Iris pigment epithelial cell (primary cell): ENCODE data around the gene HAS3.
A peak's percentile ranks its signal among the peaks of the same experiment; 100 is the strongest.
"Not testable (repeated sequence)": the region's sequence is repeated elsewhere in the genome, so short reads cannot be mapped to it uniquely, and the experiment has no call there.

ENCODE experiments used
- DNase-seq: peaks from one replicate; pipeline ENCODE4 v3.0.0-alpha.2; 2011; ENCODE audit warnings: low read depth

Gene HAS3

GRCh38 chr16:69105501-69106361 lies at the start of gene HAS3:
TSS of gene HAS3 (plus strand) at chr16:69105653. CDS start at chr16:69109396, 3,743 bp downstream.
- DNase-seq = peak; percentile 69

GRCh38 chr16:69055980-69056379 lies 49.5 kb upstream of the HAS3 start:
- DNase-seq = no peak

GRCh38 chr16:69056421-69056820 lies 49.0 kb upstream of the HAS3 start:
- DNase-seq = no peak

GRCh38 chr16:69057400-69058378 lies 47.8 kb upstream of the HAS3 start:
- DNase-seq = peak; percentile 95

- not testable (repeated sequence) for DNase-seq
Observed at GRCh38 chr16:69063491-69063890, 42.0 kb upstream of the HAS3 start.

GRCh38 chr16:69064124-69064763 lies 41.2 kb upstream of the HAS3 start:
- DNase-seq = no peak

GRCh38 chr16:69064764-69065313 lies 40.6 kb upstream of the HAS3 start:
- DNase-seq = peak; percentile 29

GRCh38 chr16:69069504-69069903 lies 35.9 kb upstream of the HAS3 start:
- DNase-seq = peak; percentile 28

- DNase-seq = no peak
Observed at GRCh38 chr16:69071036-69071435, 34.4 kb upstream of the HAS3 start.

GRCh38 chr16:69072640-69072974 lies 32.8 kb upstream of the HAS3 start:
- no peak for DNase-seq

GRCh38 chr16:69073181-69073702 lies 32.2 kb upstream of the HAS3 start:
- peak; percentile 90 for DNase-seq

- DNase-seq = peak; percentile 37
Observed at GRCh38 chr16:69077251-69077650, 28.2 kb upstream of the HAS3 start.

GRCh38 chr16:69078073-69078472 lies 27.4 kb upstream of the HAS3 start:
- DNase-seq = no peak

GRCh38 chr16:69079697-69080096 lies 25.8 kb upstream of the HAS3 start:
- no peak for DNase-seq

- DNase-seq = no peak
Observed at GRCh38 chr16:69083306-69083941, 22.0 kb upstream of the HAS3 start.

GRCh38 chr16:69084289-69084688 lies 21.2 kb upstream of the HAS3 start:
- DNase-seq = peak; percentile 61

GRCh38 chr16:69085032-69085695 lies 20.3 kb upstream of the HAS3 start:
- DNase-seq = no peak

- DNase-seq = no peak
Observed at GRCh38 chr16:69087161-69087581, 18.3 kb upstream of the HAS3 start.

GRCh38 chr16:69088684-69089083 lies 16.8 kb upstream of the HAS3 start:
- DNase-seq = no peak

GRCh38 chr16:69089091-69089910 lies 16.2 kb upstream of the HAS3 start:
- no peak for DNase-seq
